GM23338 (cell line): ENCODE results near the gene SFTPB. TPM values are rescaled to one million over a fixed set of nuclear protein-coding genes. Genes with fewer than 3 reads are reported as not detected.

Experiments used
- ATAC-seq: fragments of 200-7000 bp; cut with Tn5 transposase; 3 replicates; pipeline ENCODE4 v1.9.1; 2020
- DNase-seq: peaks from one replicate; pipeline ENCODE4 v3.0.0-alpha.2; 2015; ENCODE audit warnings: low spot score
- H2AFZ ChIP-seq: fragments of 200-600 bp; sonication (generic); 2 replicates; pipeline ENCODE4 v1.8.0; 2016; ENCODE audit warnings: antibody characterized with exemption, mild to moderate bottlenecking, moderate library complexity
- H3F3A ChIP-seq: fragments of 200-600 bp; sonication (generic); replicated peaks from 2 replicates; pipeline ENCODE4 v1.8.0; 2017; ENCODE audit warnings: antibody characterized with exemption, mixed run types, low read depth
- H3K27ac ChIP-seq: fragments of 200-600 bp; sonication (generic); 2 replicates; pipeline ENCODE4 v1.6.1; 2016; ENCODE audit warnings: low read depth
- H3K27me3 ChIP-seq: fragments of 200-600 bp; sonication (generic); 2 replicates; pipeline ENCODE4 v1.8.0; 2016; ENCODE audit warnings: mild to moderate bottlenecking, mixed run types, moderate library complexity; ENCODE audit not compliant: insufficient read depth
- H3K36me3 ChIP-seq: fragments of 200-600 bp; sonication (generic); 2 replicates; pipeline ENCODE4 v1.8.0; 2016; ENCODE audit warnings: mild to moderate bottlenecking; ENCODE audit not compliant: insufficient read depth
- H3K4me1 ChIP-seq: fragments of 200-600 bp; sonication (generic); 2 replicates; pipeline ENCODE4 v1.8.0; 2016; ENCODE audit warnings: mild to moderate bottlenecking, moderate library complexity; ENCODE audit not compliant: insufficient read depth
- H3K4me2 ChIP-seq: fragments of 200-600 bp; sonication (generic); 2 replicates; pipeline ENCODE4 v1.7.1; 2017; ENCODE audit warnings: mixed run types
- H3K4me3 ChIP-seq: fragments of 200-600 bp; sonication (generic); 2 replicates; pipeline ENCODE4 v1.6.1; 2016; ENCODE audit warnings: mixed run types
- H3K79me2 ChIP-seq: fragments of 200-600 bp; sonication (generic); replicated peaks from 2 replicates; pipeline ENCODE4 v1.8.0; 2017; ENCODE audit warnings: mild to moderate bottlenecking; ENCODE audit not compliant: insufficient read depth
- H3K9me2 ChIP-seq: fragments of 200-600 bp; sonication (generic); 2 replicates; pipeline ENCODE4 v1.8.0; 2017; ENCODE audit not compliant: insufficient read depth
- H4K20me1 ChIP-seq: fragments of 200-600 bp; sonication (generic); replicated peaks from 2 replicates; pipeline ENCODE4 v1.8.0; 2017; ENCODE audit warnings: mild to moderate bottlenecking; ENCODE audit not compliant: insufficient read depth
- H3K27ac Mint-ChIP-seq: 2 replicates; pipeline ENCODE4 v1.8.0; 2020; ENCODE audit warnings: inconsistent platforms, mild to moderate bottlenecking, moderate library complexity, mixed read lengths
- H3K27me3 Mint-ChIP-seq: 3 replicates; pipeline ENCODE4 v1.8.0; 2022; ENCODE audit warnings: low read depth, mild to moderate bottlenecking, moderate library complexity, mixed read lengths, inconsistent platforms; ENCODE audit not compliant: insufficient read depth, poor library complexity
- H3K36me3 Mint-ChIP-seq: 3 replicates; pipeline ENCODE4 v1.8.0; 2021; ENCODE audit warnings: low read depth, mild to moderate bottlenecking, inconsistent platforms, moderate library complexity, mixed read lengths
- H3K4me1 Mint-ChIP-seq: 3 replicates; pipeline ENCODE4 v1.8.0; 2020; ENCODE audit warnings: mild to moderate bottlenecking, inconsistent platforms, mixed read lengths
- H3K4me3 Mint-ChIP-seq: 3 replicates; pipeline ENCODE4 v1.8.0; 2021; ENCODE audit warnings: moderate library complexity, mild to moderate bottlenecking, inconsistent platforms, mixed read lengths
- H3K9me3 Mint-ChIP-seq: 3 replicates; pipeline ENCODE4 v1.8.0; 2020; ENCODE audit warnings: moderate library complexity, mild to moderate bottlenecking, inconsistent platforms, mixed read lengths
- ETS1 ChIP-seq: IDR thresholded peaks from 2 replicates; pipeline ENCODE4 v1.6.1; 2016; ENCODE audit warnings: antibody characterized with exemption
- EZH2phosphoT487 ChIP-seq: fragments of 200-600 bp; sonication (generic); IDR thresholded peaks from one replicate; pipeline ENCODE4 v1.8.1; 2018; ENCODE audit warnings: antibody characterized with exemption; ENCODE audit not compliant: unreplicated experiment
- NANOG ChIP-seq: IDR thresholded peaks from 2 replicates; pipeline ENCODE4 v1.6.1; 2016; ENCODE audit warnings: antibody characterized with exemption, borderline replicate concordance
- STAT1 ChIP-seq: IDR thresholded peaks from one replicate; pipeline ENCODE4 v1.6.1; 2016; ENCODE audit warnings: antibody characterized with exemption; ENCODE audit not compliant: unreplicated experiment
- ZNF331 ChIP-seq: fragments of 250-450 bp; sonication (Bioruptor Pico); IDR thresholded peaks from 2 replicates; pipeline ENCODE4 v1.5.0; 2020; ENCODE audit warnings: low read depth, mild to moderate bottlenecking, moderate library complexity
- polyA plus RNA-seq: library from polyadenylated mRNA; unstranded; fragments of >200 nt; fragmentation: Nextera tagmentation; extraction: Ambion mirVana; gene quantifications from 2 replicates; pipeline ENCODE4 v1.2.1, GENCODE V29; 2016
- total RNA-seq: library from RNA; depleted of rRNA; stranded (reverse); fragments of >200 nt; shearing (Covaris generic); gene quantifications from 2 replicates; pipeline ENCODE4 v1.2.3, GENCODE V29; 2014
- TF ChIP-seq, protein P1 (sequence below): IDR thresholded peaks from one replicate; pipeline ENCODE4 v1.6.1; 2018; ENCODE audit warnings: antibody characterized with exemption; ENCODE audit not compliant: unreplicated experiment

SFTPB gene
- total and polyA plus RNA-seq, 2 experiments from 2014 or later: 0.06 TPM; not detected in 1

DNA sequence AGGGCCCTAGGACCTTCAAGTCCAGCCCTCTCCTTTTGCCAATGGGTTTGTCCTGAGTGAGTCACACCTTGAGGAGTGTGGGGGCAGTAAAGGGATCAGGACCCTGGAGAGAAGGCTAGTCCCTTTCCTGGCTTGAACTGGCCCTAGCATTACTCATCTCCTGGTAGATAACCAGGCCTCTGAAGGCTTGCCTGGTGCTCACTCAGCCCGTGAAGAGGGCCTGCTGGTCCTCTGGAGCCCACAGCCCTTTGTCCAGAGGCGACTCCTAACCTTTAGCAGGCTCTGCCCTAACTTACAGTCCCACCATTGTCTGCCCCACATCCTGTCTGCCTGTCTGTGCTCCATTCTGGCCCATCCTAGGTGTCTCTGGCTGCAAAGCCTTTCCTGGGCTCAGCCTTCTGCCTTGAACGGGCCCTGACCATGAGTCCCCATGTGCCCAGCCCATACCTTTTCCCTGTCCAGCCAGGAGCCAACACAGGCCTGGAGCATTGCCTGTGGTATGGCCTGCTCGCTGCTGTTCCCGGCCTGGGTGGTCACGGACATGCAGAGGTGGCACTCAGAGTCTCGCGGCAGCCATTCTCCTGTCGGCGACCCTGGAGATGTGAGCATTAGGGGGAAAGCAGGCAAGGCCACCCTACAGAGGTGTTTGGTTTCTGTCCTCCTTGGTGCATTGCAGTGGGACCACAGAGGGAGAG is 5.0 kb downstream of the SFTPB start:
- Mint-ChIP-seq H3K36me3 (peaks cover 8% of the 10 kb centered on the region; the same call in 1 of the 3 replicates), H3K4me1 (no peaks in the 10 kb centered on the region), H3K4me3 (no peak overlapping the region), H3K27me3 (peaks cover 12% of the 10 kb centered on the region), H3K27ac (peak overlapping the region; percentile 28; the same call in 1 of the 2 replicates), H3K9me3 (no peaks in the 10 kb centered on the region)
- Histone ChIP-seq H3K4me3 (no peak overlapping the region), H3K9me2 (no peaks in the 10 kb centered on the region), H3K36me3 (no peaks in the 10 kb centered on the region), H3K27ac (no peak overlapping the region), H4K20me1 (no peaks in the 10 kb centered on the region), H3F3A (no peaks in the 10 kb centered on the region), H3K27me3 (no peaks in the 10 kb centered on the region), H2AFZ (no peak overlapping the region), H3K4me2 (no peak overlapping the region), H3K79me2 (no peaks in the 10 kb centered on the region), H3K4me1 (no peaks in the 10 kb centered on the region)
- ATAC-seq (peak; percentile 45), DNase-seq (no peak)
- TF ChIP-seq, protein P1, sequence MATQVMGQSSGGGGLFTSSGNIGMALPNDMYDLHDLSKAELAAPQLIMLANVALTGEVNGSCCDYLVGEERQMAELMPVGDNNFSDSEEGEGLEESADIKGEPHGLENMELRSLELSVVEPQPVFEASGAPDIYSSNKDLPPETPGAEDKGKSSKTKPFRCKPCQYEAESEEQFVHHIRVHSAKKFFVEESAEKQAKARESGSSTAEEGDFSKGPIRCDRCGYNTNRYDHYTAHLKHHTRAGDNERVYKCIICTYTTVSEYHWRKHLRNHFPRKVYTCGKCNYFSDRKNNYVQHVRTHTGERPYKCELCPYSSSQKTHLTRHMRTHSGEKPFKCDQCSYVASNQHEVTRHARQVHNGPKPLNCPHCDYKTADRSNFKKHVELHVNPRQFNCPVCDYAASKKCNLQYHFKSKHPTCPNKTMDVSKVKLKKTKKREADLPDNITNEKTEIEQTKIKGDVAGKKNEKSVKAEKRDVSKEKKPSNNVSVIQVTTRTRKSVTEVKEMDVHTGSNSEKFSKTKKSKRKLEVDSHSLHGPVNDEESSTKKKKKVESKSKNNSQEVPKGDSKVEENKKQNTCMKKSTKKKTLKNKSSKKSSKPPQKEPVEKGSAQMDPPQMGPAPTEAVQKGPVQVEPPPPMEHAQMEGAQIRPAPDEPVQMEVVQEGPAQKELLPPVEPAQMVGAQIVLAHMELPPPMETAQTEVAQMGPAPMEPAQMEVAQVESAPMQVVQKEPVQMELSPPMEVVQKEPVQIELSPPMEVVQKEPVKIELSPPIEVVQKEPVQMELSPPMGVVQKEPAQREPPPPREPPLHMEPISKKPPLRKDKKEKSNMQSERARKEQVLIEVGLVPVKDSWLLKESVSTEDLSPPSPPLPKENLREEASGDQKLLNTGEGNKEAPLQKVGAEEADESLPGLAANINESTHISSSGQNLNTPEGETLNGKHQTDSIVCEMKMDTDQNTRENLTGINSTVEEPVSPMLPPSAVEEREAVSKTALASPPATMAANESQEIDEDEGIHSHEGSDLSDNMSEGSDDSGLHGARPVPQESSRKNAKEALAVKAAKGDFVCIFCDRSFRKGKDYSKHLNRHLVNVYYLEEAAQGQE: peak; percentile 22
- TF ChIP-seq NANOG: no peak

DNA sequence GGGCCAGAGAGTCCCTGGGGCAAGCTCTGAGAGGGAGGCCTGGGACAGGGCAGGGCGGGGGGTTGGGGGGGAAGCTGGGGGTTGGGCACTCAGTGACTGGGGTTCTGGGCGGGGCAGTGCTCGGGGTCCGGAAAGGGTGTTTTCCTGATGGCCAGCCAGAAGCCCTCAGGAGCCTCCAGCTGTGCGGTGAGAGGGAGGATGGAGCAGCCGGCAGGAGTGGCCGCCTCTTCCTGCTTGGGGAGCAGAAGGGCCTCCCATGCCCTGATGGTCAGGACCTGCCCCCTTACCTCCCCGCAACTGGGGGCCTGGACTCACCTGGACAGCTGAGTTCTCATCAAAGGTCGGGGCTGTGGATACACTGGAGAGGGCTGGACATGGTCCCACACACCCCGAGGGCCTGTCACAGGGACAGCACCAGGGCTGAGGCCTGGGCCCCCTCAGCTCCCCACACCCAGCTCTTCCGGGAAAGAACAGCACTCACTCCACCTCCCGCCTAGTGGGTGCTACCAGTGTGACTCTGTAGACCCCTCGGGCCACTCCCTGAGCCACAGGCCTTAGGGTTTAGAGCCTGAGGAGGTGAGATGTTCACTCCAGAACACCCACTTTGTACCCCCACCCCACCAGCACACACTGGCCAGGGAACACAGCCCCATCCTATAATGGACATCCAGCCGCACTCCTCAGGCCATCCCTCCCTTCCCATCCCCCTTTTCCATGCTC is 6.7 kb downstream of the SFTPB start:
- 0 out of 2 replicates have a peak, but pooled peaks cover 3% of the 10 kb centered on the region for H3K36me3 ChIP-seq
- H3K27me3 ChIP-seq: no peaks in the 10 kb centered on the region
- H3K4me2 ChIP-seq: no peak overlapping the region
- no peaks in the 10 kb centered on the region for H3K79me2 ChIP-seq
- TF ChIP-seq ZNF331 (CRISPR knock-in tag): no peak
- TF ChIP-seq NANOG: no peak
- no peak for TF ChIP-seq EZH2phosphoT487
- no peak for TF ChIP-seq STAT1
- TF ChIP-seq ETS1: no peak
- TF ChIP-seq, protein P1: no peak
- H3F3A ChIP-seq: no peaks in the 10 kb centered on the region
- H3K27ac ChIP-seq: no peak overlapping the region
- no peaks in the 10 kb centered on the region for H3K4me1 ChIP-seq
- H4K20me1 ChIP-seq: no peaks in the 10 kb centered on the region
- ATAC-seq: no peak; the same call in 2 of the 3 replicates
- Mint-ChIP-seq H3K27ac (no peak overlapping the region), H3K36me3 (peaks cover 8% of the 10 kb centered on the region; the same call in 1 of the 3 replicates), H3K27me3 (peaks cover 13% of the 10 kb centered on the region), H3K9me3 (no peaks in the 10 kb centered on the region), H3K4me3 (no peak overlapping the region), H3K4me1 (no peaks in the 10 kb centered on the region)
- H2AFZ ChIP-seq: no peak overlapping the region
- no peak overlapping the region for H3K4me3 ChIP-seq
- no peaks in the 10 kb centered on the region for H3K9me2 ChIP-seq
- DNase-seq: no peak
